Measurements from ENCODE around the gene CTRL. TPM values are rescaled to one million over a fixed set of nuclear protein-coding genes. Genes with fewer than 3 reads are reported as not detected.

CTRL gene
- total RNA-seq, 1 experiment from 2014 or later, result 1.1 TPM

DNA sequence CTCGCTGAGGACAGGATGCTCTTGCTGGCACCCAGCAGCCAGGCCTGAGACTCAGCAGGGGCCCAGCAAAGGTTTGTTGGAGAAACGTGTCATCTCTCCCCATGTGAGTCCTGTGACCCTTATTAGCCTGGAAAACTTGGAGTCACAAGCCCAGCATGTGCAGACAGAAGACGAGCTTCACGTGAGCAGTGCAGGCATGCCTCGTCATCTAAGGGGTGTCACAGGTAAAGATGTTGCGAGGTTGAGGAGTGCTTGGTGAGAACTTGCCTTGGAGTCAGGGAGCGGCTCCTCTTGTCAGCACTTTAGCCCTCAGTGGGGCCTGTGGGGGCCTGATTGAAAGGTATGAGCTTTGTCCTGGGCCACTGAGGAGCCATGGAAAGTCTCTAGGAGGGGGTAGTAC lies 2.1 kb upstream of the CTRL start:
- in situ Hi-C loops (cut with HindIII; ENCODE audit: low pct_unique_long_range_greater_than_20kb, low sequenced_read_pairs), result no loop called here
- no peak for DNase-seq (ENCODE audit: low read depth)

DNA sequence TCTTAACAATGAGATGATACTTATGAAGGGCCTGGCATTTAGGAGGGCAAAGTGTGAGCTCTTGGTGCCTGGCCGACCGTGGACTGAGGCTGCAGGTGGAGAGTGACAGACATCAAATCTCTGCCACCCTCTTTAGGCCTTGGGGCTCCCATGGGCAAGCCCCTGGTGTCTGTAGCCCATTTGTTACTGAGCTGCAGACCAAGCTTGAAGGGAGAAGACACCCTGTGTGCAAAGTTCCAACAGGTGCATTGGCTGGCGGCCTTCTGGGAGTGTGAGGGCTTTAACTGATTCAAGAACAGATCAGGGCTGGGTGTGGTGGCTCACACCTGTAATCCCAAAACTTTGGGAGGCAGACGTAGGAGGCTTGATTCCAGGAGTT lies 789 bp upstream of the CTRL start:
- DNase-seq (ENCODE audit: low read depth), result no peak
- in situ Hi-C loops (cut with HindIII; ENCODE audit: low pct_unique_long_range_greater_than_20kb, low sequenced_read_pairs), result no loop called here

DNA sequence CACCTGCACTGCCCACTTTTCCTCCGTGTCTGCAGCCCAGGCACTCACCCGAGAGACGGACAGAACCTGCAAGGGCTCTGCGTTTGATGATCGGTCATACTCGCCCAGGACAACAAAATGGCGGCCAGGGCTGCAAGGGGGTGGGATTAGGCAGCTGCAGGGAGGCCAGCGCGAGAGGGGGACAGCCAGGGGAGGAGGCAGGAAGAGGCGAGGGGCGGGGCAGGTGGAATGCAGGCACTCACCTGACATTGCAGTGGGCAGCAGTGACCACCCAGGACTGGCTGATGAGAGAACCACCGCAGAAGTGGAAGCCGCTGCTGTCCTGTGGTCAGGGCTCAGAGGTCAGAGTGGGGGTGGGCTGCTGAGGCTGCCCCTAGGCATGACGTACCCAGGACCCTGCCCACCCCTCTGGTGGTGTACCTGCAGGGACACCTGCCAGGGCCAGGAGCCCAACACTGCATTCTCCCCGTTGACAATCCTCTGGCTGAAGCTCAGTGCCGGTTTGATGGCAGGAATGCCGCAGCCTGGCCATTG lies 917 bp downstream of the CTRL start:
- DNase-seq (ENCODE audit: low read depth), result no peak
- in situ Hi-C loops (cut with HindIII; ENCODE audit: low pct_unique_long_range_greater_than_20kb, low sequenced_read_pairs), result no loop called here

DNA sequence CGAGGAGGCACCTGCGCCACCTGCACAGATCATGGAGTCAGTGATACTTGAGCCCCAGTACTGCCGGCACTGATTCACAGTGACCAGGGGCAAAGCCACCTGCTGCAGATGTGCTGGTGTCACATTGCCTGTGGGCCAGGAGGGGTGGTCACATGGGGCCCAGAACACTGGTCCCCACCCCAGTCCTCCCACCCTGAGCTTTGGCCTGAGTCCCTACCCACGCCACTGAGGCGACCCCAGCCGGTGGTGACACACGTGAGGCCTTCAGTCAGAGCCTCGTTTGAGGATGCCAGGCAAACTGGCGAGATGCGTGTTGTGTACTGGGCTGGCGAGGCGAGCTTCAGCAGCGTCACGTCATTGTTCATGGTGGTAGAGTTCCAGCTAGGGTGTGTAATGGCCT lies 1.5 kb downstream of the CTRL start:
- in situ Hi-C loops (cut with HindIII; ENCODE audit: low pct_unique_long_range_greater_than_20kb, low sequenced_read_pairs), result no loop called here
- no peak for DNase-seq (ENCODE audit: low read depth)

DNA sequence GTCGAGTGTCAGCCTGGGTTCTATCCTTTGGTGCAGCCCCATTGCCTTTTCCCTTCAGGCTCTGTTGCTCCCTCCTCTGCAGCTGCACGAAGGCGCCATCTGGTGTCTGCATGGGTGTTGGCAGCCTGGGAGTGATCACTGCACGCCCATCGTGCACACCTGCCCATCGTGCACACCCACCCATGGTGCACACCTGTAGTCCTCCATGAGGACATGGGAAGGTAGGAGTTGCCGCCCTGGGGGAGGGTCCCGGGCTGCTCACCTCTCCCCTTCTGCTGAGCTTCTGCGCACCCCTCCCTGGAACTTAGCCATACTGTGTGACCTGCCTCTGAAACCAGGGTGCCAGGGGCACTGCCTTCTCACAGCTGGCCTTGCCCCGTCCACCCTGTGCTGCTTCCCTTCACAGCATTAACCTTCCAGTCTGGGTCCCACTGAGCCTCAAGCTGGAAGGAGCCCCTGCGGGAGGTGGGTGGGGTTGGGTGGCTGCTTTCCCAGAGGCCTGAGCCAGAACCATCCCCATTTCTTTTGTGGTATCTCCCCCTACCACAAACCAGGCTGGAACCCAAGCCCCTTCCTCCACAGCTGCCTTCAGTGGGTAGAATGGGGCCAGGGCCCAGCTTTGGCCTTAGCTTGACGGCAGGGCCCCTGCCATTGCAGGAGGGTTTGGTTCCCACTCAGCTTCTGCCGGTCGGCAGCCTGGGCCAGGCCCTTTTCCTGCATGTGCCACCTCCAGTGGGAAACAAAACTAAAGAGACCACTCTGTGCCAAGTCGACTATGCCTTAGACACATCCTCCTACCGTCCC lies 2.9 kb downstream of the CTRL start:
- in situ Hi-C loops (cut with HindIII; ENCODE audit: low pct_unique_long_range_greater_than_20kb, low sequenced_read_pairs), result no loop called here
- peak; percentile 51 for DNase-seq (ENCODE audit: low read depth)

DNA sequence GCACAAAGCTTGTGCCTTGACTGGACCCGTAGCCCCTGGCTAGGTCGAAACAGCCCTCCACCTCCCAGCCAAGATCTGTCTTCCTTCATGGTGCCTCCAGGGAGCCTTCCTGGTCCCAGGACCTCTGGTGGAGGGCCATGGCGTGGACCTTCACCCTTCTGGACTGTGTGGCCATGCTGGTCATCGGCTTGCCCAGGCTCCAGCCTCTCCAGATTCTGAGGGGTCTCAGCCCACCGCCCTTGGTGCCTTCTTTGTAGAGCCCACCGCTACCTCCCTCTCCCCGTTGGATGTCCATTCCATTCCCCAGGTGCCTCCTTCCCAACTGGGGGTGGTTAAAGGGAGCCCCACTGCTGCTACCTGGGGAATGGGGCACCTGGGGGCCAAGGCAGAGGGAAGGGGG lies 3.5 kb downstream of the CTRL start:
- DNase-seq (ENCODE audit: low read depth), result no peak
- in situ Hi-C loops (cut with HindIII; ENCODE audit: low pct_unique_long_range_greater_than_20kb, low sequenced_read_pairs), result no loop called here

DNA sequence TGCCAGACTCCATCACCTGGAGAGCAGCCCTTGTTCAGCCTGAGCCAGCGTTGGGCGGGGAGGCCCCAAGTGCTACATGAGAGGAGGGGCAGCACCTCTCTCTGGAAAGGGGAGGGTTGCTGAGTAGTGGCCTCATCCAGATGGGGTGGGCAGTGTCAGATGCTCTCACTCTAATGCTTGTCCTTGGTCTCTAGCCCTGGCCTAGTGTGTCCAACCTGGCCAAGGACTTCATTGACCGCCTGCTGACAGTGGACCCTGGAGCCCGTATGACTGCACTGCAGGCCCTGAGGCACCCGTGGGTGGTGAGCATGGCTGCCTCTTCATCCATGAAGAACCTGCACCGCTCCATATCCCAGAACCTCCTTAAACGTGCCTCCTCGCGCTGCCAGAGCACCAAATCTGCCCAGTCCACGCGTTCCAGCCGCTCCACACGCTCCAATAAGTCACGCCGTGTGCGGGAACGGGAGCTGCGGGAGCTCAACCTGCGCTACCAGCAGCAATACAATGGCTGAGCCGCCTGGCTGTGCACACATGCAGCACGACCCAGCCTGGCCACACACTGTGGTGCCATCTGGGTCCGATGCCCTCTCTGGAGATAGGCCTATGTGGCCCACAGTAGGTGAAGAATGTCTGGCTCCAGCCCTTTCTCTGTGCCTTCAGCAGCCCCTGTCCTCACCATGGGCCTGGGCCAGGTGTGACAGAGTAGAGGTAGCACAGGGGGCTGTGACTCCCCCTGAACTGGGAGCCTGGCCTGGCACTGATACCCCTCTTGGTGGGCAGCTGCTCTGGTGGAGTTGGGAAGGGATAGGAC lies 4.3 kb downstream of the CTRL start:
- DNase-seq (ENCODE audit: low read depth), result no peak
- in situ Hi-C loops (cut with HindIII; ENCODE audit: low pct_unique_long_range_greater_than_20kb, low sequenced_read_pairs), result no loop called here

DNA sequence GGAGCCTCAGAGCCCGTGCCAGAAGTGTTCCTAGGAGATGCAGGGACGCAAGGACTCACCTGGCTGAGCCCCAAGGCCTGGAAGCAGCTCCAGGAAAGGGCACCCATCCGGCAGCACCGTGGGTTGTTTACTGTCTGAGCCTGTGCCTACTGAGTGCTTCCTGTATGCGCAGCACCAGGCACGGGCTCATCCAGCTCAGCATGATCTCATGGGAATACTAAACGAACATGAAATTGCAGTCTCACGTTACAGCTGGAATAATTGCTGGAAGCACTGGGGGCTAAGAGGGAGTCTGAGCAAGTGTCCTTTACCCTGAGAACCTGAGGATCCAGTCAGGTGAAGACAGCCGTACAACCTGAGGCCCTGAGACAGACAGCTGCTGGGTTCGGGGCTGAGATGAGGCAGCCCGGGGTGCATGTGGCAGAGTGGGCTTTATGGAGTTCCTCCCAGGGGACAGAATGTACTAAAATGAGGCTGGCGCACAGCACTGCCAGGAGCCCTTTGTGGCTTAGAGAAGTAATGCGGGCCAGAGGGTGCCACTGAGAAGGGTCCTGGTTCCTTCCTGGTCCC lies 5.4 kb downstream of the CTRL start:
- in situ Hi-C loops (cut with HindIII; ENCODE audit: low pct_unique_long_range_greater_than_20kb, low sequenced_read_pairs), result no loop called here
- no peak for DNase-seq (ENCODE audit: low read depth)

DNA sequence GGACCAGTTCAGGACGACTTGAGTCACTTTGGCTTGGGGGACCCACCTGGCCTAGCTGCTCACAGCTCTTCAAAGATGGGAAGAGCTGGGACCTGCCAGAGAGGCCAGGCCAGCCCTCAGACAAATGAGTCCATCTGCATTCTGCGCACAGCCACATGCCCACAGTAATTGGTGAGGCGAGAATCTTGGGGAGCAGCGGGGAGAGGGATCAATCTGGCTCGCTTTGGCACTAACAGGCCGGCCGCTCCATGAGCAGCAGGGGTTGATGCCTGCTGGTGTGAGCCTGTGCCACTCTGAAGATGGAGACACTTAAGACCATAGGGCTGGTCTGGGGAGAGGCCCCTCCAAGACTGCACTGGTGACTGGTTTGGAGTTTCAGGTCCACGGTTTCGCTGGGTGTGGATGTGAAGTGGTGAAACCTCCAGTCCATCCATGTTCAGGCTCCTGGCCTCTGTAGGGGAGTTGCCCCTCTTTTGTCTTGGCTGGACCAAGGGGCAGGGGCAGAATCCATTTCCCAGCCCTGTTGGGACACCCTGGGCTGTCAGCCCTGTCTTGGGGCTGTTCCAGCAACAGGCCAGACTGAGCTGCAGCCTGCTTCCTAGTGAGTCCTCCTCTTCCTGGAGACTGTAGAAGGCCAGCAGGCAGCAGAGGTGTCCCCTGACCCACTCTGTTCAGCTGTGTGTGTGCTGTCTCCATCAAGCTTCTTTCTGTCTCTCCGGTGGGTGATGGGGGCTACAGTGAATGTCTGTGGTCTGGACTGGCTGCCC lies 7.3 kb downstream of the CTRL start:
- in situ Hi-C loops (cut with HindIII; ENCODE audit: low pct_unique_long_range_greater_than_20kb, low sequenced_read_pairs), result no loop called here
- no peak for DNase-seq (ENCODE audit: low read depth)

DNA sequence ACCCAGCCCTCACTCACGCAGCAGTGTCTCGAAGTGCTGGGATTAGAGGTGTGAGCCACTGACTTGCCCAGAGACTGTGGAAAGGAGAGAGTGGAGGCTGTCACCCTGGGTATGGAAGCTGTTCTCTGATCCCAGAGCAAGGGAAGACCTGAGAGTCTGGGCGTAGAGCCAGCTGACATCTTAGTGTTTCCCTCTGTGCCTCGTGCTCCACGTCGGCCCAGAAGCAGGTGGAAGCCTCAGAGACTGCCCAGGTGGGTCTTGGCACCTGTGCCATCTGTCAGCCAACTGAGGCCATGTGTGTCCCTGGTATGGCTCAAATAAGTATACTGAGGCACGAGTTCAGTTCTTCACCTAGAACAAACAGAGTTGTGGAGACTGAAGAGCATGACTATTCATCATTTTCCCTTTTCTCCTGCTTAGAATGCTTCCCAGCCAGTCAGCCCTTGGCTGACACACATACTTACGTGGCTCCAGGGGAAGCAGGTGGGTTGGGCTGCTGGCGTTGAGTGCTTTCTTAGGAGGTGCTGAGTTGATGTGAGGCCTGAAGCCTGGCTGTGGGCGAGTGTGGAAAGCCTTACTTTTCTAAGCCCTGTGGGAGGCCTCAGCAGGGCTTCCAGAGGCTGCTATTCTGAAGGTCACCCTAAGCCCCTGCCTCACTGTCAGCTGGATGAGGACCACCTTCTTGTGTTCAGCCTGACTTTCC lies 8.1 kb downstream of the CTRL start:
- no peak for DNase-seq (ENCODE audit: low read depth)
- in situ Hi-C loops (cut with HindIII; ENCODE audit: low pct_unique_long_range_greater_than_20kb, low sequenced_read_pairs), result no loop called here

DNA sequence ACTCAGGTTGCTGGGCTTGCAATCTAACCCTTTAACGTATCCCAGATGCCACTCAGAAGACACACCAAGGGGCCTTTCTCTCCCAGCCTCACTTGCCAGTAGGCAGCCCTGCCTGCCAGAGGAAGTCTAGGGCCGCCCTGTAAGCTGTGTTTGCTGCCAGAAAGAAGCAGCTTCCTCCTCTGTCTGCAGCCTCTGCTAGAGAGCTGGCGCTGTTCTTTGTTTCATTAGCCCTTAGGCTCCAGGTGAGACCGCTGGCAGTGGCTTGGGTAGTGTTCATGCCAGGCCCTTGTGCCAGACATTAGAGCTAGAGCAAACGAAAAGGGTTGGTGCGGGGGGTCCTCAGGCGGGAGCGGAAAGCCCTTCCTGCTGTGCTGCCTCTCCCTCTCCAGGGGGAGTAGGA lies 8.9 kb downstream of the CTRL start:
- in situ Hi-C loops (cut with HindIII; ENCODE audit: low pct_unique_long_range_greater_than_20kb, low sequenced_read_pairs), result no loop called here
- no peak for DNase-seq (ENCODE audit: low read depth)

DNA sequence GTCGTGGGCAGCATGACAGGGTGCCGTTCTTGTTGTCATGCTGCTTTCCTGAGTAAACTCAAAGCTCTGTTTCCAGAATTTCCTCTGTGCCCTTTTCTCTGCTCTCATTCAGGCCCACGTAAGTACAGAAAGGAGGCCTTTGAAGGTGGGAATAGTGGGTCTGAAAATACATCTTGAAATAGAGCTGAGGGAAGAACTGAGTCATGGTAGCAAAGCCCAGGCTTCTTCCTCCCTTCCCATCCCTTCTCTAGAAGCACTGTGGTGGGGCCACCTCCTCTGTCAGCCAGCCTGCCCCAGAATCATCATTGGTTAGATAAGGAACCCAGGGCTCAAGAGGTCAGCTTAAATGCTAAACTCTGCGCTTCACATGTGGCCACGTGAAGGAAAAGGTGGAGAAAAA lies 9.4 kb downstream of the CTRL start:
- in situ Hi-C loops (cut with HindIII; ENCODE audit: low pct_unique_long_range_greater_than_20kb, low sequenced_read_pairs), result no loop called here
- no peak for DNase-seq (ENCODE audit: low read depth)

DNA sequence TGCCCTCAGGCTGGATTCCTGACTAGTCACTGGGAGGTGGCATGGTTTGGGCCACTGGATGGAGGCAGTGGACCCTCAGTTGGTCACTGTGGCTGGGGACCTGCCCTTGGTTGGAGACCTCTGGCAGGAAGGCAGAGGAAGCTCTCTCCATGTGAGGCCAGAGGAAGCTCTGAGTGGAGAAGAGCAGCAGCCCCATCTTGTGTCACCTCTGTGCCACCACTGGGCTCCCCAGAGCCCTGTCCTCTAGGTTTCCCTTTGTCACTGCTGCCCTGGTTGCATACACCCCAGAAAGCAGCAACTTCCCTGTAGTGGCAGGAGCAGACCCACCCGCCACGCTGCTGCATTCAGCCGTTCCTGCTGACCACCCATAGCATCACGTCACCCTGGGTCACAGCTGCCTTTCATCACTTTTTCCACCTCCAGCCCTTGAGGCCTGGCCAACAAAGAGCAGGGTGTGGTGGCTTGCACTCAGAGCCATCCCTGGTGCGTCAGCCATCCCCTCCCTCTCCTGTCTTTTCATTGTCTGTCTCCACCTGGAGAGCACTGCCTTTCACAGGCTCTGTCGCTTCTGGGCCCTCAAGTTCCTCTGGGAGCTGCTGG lies 11.9 kb downstream of the CTRL start:
- in situ Hi-C loops (cut with HindIII; ENCODE audit: low pct_unique_long_range_greater_than_20kb, low sequenced_read_pairs), result no loop called here
- DNase-seq (ENCODE audit: low read depth), result no peak

DNA sequence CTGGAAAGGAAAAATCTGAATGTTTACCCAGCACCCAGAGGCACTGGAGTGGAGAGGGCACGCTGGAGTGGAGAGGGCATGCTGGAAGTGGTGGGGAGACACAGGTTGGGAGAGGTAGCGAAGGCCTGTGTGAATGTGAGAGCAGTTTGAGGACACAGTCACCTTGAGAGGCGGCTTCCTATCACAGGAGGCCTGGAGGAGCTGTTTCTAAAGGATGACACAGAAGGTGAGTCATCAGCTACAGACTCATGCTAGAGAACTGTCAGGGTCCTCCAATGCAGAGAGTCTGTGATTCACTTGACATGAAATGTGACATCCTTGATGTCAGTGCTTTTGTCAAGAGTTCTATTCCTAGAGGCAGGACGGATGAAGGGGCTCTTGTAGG lies 13.8 kb downstream of the CTRL start:
- in situ Hi-C loops (cut with HindIII; ENCODE audit: low pct_unique_long_range_greater_than_20kb, low sequenced_read_pairs), result no loop called here

DNA sequence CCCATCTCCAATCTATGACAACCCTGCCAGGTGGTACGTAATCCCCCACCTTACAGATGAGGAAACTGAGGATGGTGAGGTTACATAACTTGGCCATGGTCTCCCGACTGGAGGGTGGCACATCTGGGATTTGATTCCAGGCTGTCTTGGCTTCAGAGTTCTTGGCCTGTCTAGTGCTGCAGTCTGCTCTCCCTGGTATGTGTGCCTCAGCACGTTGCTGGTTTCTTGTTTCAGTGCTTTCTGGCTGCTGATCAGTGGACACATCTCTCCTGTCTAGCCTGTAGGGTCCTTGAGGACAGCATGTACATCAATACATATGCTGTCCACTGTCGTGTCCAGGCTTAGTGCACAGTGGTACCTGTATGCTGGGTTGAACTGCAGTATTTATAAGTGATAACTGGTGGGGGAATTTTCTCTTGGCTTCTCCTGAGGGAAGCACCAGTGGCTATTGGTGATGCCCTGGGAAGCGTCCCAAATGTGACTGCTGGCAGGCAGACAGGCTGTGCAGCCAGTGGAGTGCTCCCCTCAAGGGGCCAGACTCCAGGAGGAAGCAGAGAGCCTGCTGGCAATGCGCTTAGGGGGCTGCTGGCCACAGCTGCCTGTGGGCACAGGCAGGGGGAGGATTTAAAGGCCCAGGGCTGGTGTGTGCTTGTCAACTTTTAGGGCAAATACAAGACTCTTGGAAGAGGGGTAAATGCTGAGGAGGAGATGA lies 14.4 kb downstream of the CTRL start:
- no peak for DNase-seq (ENCODE audit: low read depth)
- in situ Hi-C loops (cut with HindIII; ENCODE audit: low pct_unique_long_range_greater_than_20kb, low sequenced_read_pairs), result no loop called here

More for the DNA sequence above, 13.8 kb downstream of the CTRL start:
- DNase-seq (ENCODE audit: low read depth), result peak; percentile 41

DNA sequence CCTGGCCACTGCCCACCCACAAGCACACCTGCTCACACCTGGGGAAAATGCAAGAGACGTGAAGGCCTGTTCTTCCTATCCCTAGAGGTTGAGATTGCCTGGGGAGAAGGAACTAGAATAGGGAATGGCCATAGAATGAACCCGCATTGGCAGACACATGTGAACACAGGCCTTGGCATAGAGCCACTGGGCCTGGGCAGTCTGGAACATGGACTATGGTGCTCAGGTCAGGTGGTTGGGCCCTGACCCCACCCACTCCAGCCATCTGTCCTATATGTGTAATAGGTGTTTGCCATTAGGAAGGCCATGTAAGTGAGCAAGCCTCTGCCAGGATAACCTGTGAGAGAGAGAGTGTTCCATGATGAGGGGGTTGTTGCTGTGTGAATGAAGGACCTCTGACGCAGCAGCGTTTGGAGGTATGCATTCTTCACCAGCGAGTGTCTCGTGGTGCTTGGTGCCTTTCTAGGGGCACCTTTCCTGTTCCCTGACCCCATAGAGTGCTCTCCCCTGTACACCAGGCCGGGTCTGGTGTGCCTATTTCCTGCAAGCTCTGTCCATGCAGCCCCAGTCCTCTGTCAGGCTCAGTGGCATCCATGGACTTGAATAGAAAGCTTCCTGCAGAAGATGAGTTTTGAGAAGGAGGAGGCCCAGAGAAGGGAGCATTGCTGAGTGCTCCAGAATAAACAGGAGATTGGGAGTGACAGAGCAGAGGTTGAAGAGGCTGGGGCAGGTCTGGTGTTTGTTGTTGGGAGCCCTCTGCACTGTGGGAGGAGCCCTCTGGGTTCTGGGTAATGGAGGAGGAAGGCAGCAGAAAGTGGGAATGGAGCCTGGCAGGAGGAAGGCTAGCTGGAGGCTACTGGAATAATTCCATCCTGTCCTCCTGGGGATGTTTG lies 15.6 kb downstream of the CTRL start:
- no peak for DNase-seq (ENCODE audit: low read depth)
- in situ Hi-C loops (cut with HindIII; ENCODE audit: low pct_unique_long_range_greater_than_20kb, low sequenced_read_pairs), result no loop called here
